ENCODE results near the gene SDF2L1. TPM values are rescaled to one million over a fixed set of nuclear protein-coding genes. Genes with fewer than 3 reads are reported as not detected.

Gene SDF2L1
- total RNA-seq, 1 donor from 2014 or later = 95.6 TPM

Other genes starting within 250 kb of the SDF2L1 start
- gene HIC2, start 224.9 kb upstream of the SDF2L1 start, total RNA-seq = 4.9 and 5.3 TPM in 2 replicates
- gene TMEM191C, start 174.9 kb upstream of the SDF2L1 start, total RNA-seq = 0.52 and 0.69 TPM in 2 replicates
- gene RIMBP3C, start 90.8 kb upstream of the SDF2L1 start, total RNA-seq = 0.18 and 0.34 TPM in 2 replicates
- 63.5 and 65.5 TPM in 2 replicates for gene UBE2L3, start 74.6 kb upstream of the SDF2L1 start, total RNA-seq
- gene YDJC, start 12.3 kb upstream of the SDF2L1 start, total RNA-seq = 44.3 and 49.6 TPM in 2 replicates
- gene CCDC116, start 9.5 kb upstream of the SDF2L1 start, total RNA-seq = 0.59 and 0.78 TPM in 2 replicates
- 53.9 and 55.4 TPM in 2 replicates for gene PPIL2, start 23.7 kb downstream of the SDF2L1 start, total RNA-seq
- 1.5 and 1.9 TPM in 2 replicates for gene YPEL1, start 93.5 kb downstream of the SDF2L1 start, total RNA-seq
- 150 and 153 TPM in 2 replicates for gene MAPK1, start 225.3 kb downstream of the SDF2L1 start, total RNA-seq